Panc1 (cell line): ENCODE measurements around the gene SERPINA9. TPM values are rescaled to one million over a fixed set of nuclear protein-coding genes. Genes with fewer than 3 reads are reported as not detected.

Source experiments
- ATAC-seq: fragments of 200-7000 bp; cut with Tn5 transposase; 2 replicates; pipeline ENCODE4 v1.9.1; 2020; ENCODE audit warnings: mild to moderate bottlenecking, moderate library complexity
- BruUV-seq: library from RNA; stranded (reverse); fragments of 400-500 nt; replicated peaks from 2 replicates; lab custom pipeline; 2021; lab: Mats Ljungman, UMichigan
- CTCF ChIA-PET: fragments of 300-600 bp; sonication (Branson Sonifier 250); formaldehyde crosslinking; loops from one replicate; lab custom pipeline; 2022; ENCODE audit warnings: antibody characterized with exemption; lab: Charles Lee
- POLR2A ChIA-PET: fragments of 300-600 bp; sonication (Branson Sonifier 250); formaldehyde crosslinking; loops from one replicate; lab custom pipeline; 2022; ENCODE audit warnings: antibody characterized with exemption; lab: Charles Lee
- DNase-seq: peaks from one replicate; pipeline ENCODE4 v3.0.0-alpha.2; 2010; ENCODE audit warnings: low read depth, low spot score
- H3K27ac ChIP-seq: 2 replicates; pipeline ENCODE4 v1.5.1; 2011; ENCODE audit warnings: mild to moderate bottlenecking, low read length, inconsistent platforms
- H3K27me3 ChIP-seq: fragments of 200-500 bp; sonication (Bioruptor generic); 2 replicates; pipeline ENCODE4 v1.6.0; 2014; ENCODE audit warnings: low read length, inconsistent platforms; ENCODE audit not compliant: control insufficient read depth, insufficient read depth
- H3K36me3 ChIP-seq: fragments of 200-500 bp; sonication (Bioruptor generic); 2 replicates; pipeline ENCODE4 v1.5.1; 2014; ENCODE audit warnings: inconsistent platforms, mild to moderate bottlenecking, low read length, moderate library complexity; ENCODE audit not compliant: control insufficient read depth, insufficient read depth
- H3K4me1 ChIP-seq: 2 replicates; pipeline ENCODE4 v1.5.1; 2011; ENCODE audit warnings: inconsistent platforms, mild to moderate bottlenecking, low read length, moderate library complexity; ENCODE audit not compliant: control insufficient read depth, insufficient read depth
- H3K4me3 ChIP-seq, 2 experiments: 2 replicates each; pipeline ENCODE4 v1.5.1; 2011 to 2012; ENCODE audit warnings: low read depth in 2 of 2, low read length in 2 of 2, mild to moderate bottlenecking in 2 of 2, inconsistent platforms in 1 of 2, moderate library complexity in 1 of 2
- H3K9me3 ChIP-seq: fragments of 200-500 bp; sonication (Bioruptor generic); 2 replicates; pipeline ENCODE4 v1.5.1; 2014; ENCODE audit warnings: low read depth, mild to moderate bottlenecking, inconsistent platforms, low read length, moderate library complexity; ENCODE audit not compliant: control insufficient read depth, insufficient read depth
- POLR2AphosphoS5 ChIP-seq: IDR thresholded peaks from 2 replicates; pipeline ENCODE4 v1.6.1; 2012; ENCODE audit warnings: mild to moderate bottlenecking, low read depth, low read length, moderate library complexity
- SIN3A ChIP-seq: IDR thresholded peaks from 2 replicates; pipeline ENCODE4 v1.6.1; 2012; ENCODE audit warnings: low read depth, mild to moderate bottlenecking, low read length, moderate library complexity, borderline replicate concordance; ENCODE audit not compliant: insufficient read depth
- TCF7L2 ChIP-seq: IDR thresholded peaks from 2 replicates; pipeline ENCODE4 v1.6.1; 2011; ENCODE audit warnings: mild to moderate bottlenecking, low read depth, low read length, inconsistent platforms
- in situ Hi-C: cut with HindIII; loops from 2 replicates; pipeline ENCODE4 v1.10.0; 2016; ENCODE audit warnings: low sequenced_read_pairs, low pct_unique_long_range_greater_than_20kb
- intact Hi-C: fragments of 100-400 bp; cut with micrococcal nuclease; formaldehyde crosslinking; loops from one replicate; pipeline ENCODE4 v1.10.0; 2022; ENCODE audit not compliant: unreplicated experiment
- total RNA-seq: library from RNA; stranded (reverse); gene quantifications from one replicate; pipeline ENCODE4 v1.2.1, GENCODE V29; 2021; ENCODE audit not compliant: unreplicated experiment
- TF ChIP-seq, protein P1 (sequence below), 2 experiments: IDR thresholded peaks; 2 replicates each; pipeline ENCODE4 v1.6.1; 2011 to 2012; ENCODE audit warnings: low read depth in 2 of 2, control low read depth in 1 of 2, low read length in 1 of 2, mild to moderate bottlenecking in 1 of 2, moderate library complexity in 1 of 2; ENCODE audit not compliant: insufficient read depth in 1 of 2
- TF ChIP-seq, protein P2 (sequence below): fragments of 450-650 bp; IDR thresholded peaks from 2 replicates; pipeline ENCODE4 v1.5.1; 2017; ENCODE audit warnings: mild to moderate bottlenecking

SERPINA9 gene
- total RNA-seq, 1 experiment from 2014 or later: not detected

DNA sequence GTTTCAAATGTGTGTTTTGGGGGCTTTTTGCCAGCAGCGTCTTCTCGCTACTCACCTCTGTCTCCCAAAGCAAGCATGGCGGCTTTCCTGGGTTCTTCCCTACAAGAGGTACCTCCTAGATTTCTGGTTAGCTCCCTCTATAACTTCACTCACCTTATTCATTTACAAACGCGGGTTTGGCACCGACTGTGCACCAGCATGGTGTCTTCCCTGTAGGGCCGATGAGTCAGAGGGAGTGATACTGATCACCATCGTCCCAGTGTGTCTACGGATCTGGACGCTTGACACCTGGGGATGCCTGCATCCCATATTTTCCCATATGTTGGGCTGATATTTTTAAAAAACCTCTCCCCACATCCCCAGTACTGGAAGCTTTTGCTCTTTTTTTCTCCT lies 41.2 kb upstream of the SERPINA9 start:
- Histone ChIP-seq H3K36me3 (no peaks in the 10 kb centered on the region), H3K4me1 (no peaks in the 10 kb centered on the region), H3K4me3 (no peak overlapping the region), H3K27me3 (no peaks in the 10 kb centered on the region), H3K27ac (no peak overlapping the region), H3K9me3 (no peaks in the 10 kb centered on the region)
- ATAC-seq (no peak), DNase-seq (no peak)
- CTCF ChIA-PET: no interaction called here
- intact Hi-C loops (no loop called here), in situ Hi-C loops (no loop called here)
- POLR2A ChIA-PET: no interaction called here
- TF ChIP-seq, protein P1, sequence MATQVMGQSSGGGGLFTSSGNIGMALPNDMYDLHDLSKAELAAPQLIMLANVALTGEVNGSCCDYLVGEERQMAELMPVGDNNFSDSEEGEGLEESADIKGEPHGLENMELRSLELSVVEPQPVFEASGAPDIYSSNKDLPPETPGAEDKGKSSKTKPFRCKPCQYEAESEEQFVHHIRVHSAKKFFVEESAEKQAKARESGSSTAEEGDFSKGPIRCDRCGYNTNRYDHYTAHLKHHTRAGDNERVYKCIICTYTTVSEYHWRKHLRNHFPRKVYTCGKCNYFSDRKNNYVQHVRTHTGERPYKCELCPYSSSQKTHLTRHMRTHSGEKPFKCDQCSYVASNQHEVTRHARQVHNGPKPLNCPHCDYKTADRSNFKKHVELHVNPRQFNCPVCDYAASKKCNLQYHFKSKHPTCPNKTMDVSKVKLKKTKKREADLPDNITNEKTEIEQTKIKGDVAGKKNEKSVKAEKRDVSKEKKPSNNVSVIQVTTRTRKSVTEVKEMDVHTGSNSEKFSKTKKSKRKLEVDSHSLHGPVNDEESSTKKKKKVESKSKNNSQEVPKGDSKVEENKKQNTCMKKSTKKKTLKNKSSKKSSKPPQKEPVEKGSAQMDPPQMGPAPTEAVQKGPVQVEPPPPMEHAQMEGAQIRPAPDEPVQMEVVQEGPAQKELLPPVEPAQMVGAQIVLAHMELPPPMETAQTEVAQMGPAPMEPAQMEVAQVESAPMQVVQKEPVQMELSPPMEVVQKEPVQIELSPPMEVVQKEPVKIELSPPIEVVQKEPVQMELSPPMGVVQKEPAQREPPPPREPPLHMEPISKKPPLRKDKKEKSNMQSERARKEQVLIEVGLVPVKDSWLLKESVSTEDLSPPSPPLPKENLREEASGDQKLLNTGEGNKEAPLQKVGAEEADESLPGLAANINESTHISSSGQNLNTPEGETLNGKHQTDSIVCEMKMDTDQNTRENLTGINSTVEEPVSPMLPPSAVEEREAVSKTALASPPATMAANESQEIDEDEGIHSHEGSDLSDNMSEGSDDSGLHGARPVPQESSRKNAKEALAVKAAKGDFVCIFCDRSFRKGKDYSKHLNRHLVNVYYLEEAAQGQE (IDR thresholded peaks at IDR 0.05; ENCODE audit: insufficient read depth in 1 of 2, low read depth in 2 of 2, low read length in 1 of 2): no peak
- TF ChIP-seq TCF7L2 (no peak), SIN3A (no peak), POLR2AphosphoS5 (no peak)
- TF ChIP-seq, protein P2, sequence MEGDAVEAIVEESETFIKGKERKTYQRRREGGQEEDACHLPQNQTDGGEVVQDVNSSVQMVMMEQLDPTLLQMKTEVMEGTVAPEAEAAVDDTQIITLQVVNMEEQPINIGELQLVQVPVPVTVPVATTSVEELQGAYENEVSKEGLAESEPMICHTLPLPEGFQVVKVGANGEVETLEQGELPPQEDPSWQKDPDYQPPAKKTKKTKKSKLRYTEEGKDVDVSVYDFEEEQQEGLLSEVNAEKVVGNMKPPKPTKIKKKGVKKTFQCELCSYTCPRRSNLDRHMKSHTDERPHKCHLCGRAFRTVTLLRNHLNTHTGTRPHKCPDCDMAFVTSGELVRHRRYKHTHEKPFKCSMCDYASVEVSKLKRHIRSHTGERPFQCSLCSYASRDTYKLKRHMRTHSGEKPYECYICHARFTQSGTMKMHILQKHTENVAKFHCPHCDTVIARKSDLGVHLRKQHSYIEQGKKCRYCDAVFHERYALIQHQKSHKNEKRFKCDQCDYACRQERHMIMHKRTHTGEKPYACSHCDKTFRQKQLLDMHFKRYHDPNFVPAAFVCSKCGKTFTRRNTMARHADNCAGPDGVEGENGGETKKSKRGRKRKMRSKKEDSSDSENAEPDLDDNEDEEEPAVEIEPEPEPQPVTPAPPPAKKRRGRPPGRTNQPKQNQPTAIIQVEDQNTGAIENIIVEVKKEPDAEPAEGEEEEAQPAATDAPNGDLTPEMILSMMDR: no peak
- BruUV-seq: no TSS peak

DNA sequence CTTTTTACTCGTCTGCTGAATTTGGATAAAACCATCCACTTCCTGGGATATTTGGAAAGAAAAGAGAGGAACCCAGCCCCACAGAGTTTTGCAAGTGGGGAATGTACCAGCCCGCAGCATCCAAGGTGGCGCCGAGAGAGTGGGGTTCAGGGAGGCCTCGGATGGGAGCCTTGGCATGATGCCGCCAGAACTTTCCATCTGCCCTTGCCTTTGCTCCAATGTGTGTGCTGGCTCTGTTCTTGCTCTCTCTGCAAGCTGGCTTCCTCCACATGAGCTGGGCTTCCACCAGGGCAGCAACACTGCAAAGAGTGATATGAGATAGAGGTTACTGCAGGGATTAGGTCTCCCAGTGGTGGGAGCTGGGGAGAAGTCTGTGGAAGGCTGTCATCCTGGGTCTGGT lies 39.9 kb upstream of the SERPINA9 start:
- Histone ChIP-seq H3K9me3 (no peaks in the 10 kb centered on the region), H3K36me3 (no peaks in the 10 kb centered on the region), H3K4me1 (no peaks in the 10 kb centered on the region), H3K27ac (no peak overlapping the region), H3K4me3 (no peak overlapping the region), H3K27me3 (no peaks in the 10 kb centered on the region)
- POLR2A ChIA-PET: no interaction called here
- in situ Hi-C loops: no loop called here
- ATAC-seq (no peak), DNase-seq (no peak)
- intact Hi-C loops: no loop called here
- BruUV-seq: no TSS peak
- TF ChIP-seq, protein P2: no peak
- TF ChIP-seq POLR2AphosphoS5: no peak
- TF ChIP-seq TCF7L2: no peak
- TF ChIP-seq SIN3A: no peak
- TF ChIP-seq, protein P1 (IDR thresholded peaks at IDR 0.05; ENCODE audit: insufficient read depth in 1 of 2, low read depth in 2 of 2, low read length in 1 of 2): no peak
- CTCF ChIA-PET: no interaction called here
